Measurements from ENCODE around the gene NR1H4. TPM values are rescaled to one million over a fixed set of nuclear protein-coding genes. Genes with fewer than 3 reads are reported as not detected.

Gene NR1H4
- total and polyA plus RNA-seq, 2 donors (not counting 1 experiment from before 2014, with no cell fraction given) = not detected

GRCh38 chr12:100476013-100476751 is 2.5 kb downstream of the NR1H4 start:
- intact Hi-C loops (cut with micrococcal nuclease) = no loop called here
- no peak overlapping the region for H3K4me3 Mint-ChIP-seq
- CTCF ChIA-PET = no interaction called here
- TF ChIP-seq CTCF (IDR thresholded peaks at IDR 0.05) = no peak
- TF ChIP-seq EZH2 (IDR thresholded peaks at IDR 0.05; ENCODE audit: borderline replicate concordance, insufficient read depth, low read depth, low read length, poor library complexity, severe bottlenecking) = no peak
- DNase-seq = no peak
- no peak overlapping the region for H3K27ac ChIP-seq (ENCODE audit: low read length in 2 of 2)
- no peak overlapping the region for H3K4me3 ChIP-seq (ENCODE audit: control extremely low read depth in 1 of 5, extremely low read depth in 1 of 5, insufficient read depth in 1 of 5, low read depth in 2 of 5, low read length in 4 of 5)
- ATAC-seq (ENCODE audit: low read depth) = no peak
- no peaks in the 10 kb centered on the region for H3K36me3 ChIP-seq (replicated peaks in 1 of 2; ENCODE audit: control extremely low read depth in 1 of 2, control insufficient read depth in 1 of 2, extremely low read depth in 1 of 2, insufficient read depth in 2 of 2, low read length in 1 of 2)
- H3K9me3 Mint-ChIP-seq (ENCODE audit: insufficient read depth) = no peaks in the 10 kb centered on the region
- H2AFZ ChIP-seq (ENCODE audit: insufficient read depth, low read depth, low read length, poor library complexity, severe bottlenecking) = no peak overlapping the region
- H3K27ac Mint-ChIP-seq = no peak overlapping the region
- POLR2A ChIA-PET = no interaction called here
- H3K9ac ChIP-seq (ENCODE audit: low read length) = no peak overlapping the region
- H3K27me3 ChIP-seq (replicated peaks in 1 of 4; ENCODE audit: control extremely low read depth in 1 of 4, control insufficient read depth in 3 of 4, insufficient read depth in 4 of 4, low read length in 3 of 4) = no peaks in the 10 kb centered on the region
- 69% methylated on average over 11 of the region's 14 CpGs for WGBS (ENCODE audit: insufficient coverage)
- no peaks in the 10 kb centered on the region for H3K9me3 ChIP-seq (ENCODE audit: control extremely low read depth in 1 of 3, control insufficient read depth in 2 of 3, insufficient read depth in 1 of 3, low read length in 2 of 3)
- no peaks in the 10 kb centered on the region for H3K27me3 Mint-ChIP-seq
- H3K4me2 ChIP-seq (replicated peaks; ENCODE audit: low read depth, low read length, poor library complexity, severe bottlenecking) = no peak overlapping the region
- no peaks in the 10 kb centered on the region for H4K20me1 ChIP-seq (ENCODE audit: control insufficient read depth, insufficient read depth, low read length, poor library complexity, severe bottlenecking)
- H3K4me1 Mint-ChIP-seq = no peaks in the 10 kb centered on the region
- no peaks in the 10 kb centered on the region for H3K79me2 ChIP-seq (ENCODE audit: control insufficient read depth, insufficient read depth, low read length)
- no peaks in the 10 kb centered on the region for H3K4me1 ChIP-seq (ENCODE audit: control insufficient read depth in 2 of 2, insufficient read depth in 2 of 2, low read length in 2 of 2)

GRCh38 chr12:100481021-100481420 is 7.4 kb downstream of the NR1H4 start:
- H3K9ac ChIP-seq (ENCODE audit: low read length) = no peak overlapping the region
- Mint-ChIP-seq H3K27me3 (no peaks in the 10 kb centered on the region), H3K4me1 (no peaks in the 10 kb centered on the region), H3K4me3 (no peak overlapping the region), H3K27ac (no peak overlapping the region), H3K9me3 (ENCODE audit: insufficient read depth) (no peaks in the 10 kb centered on the region)
- no peak for ATAC-seq (ENCODE audit: low read depth)
- H3K4me2 ChIP-seq (replicated peaks; ENCODE audit: low read depth, low read length, poor library complexity, severe bottlenecking) = no peak overlapping the region
- H3K27me3 ChIP-seq (replicated peaks in 1 of 4; ENCODE audit: control extremely low read depth in 1 of 4, control insufficient read depth in 3 of 4, insufficient read depth in 4 of 4, low read length in 3 of 4) = no peaks in the 10 kb centered on the region
- no CpG with 5 or more reads among the region's 5 CpGs for WGBS (ENCODE audit: insufficient coverage)
- no peak for DNase-seq
- POLR2A ChIA-PET = no interaction called here
- no peaks in the 10 kb centered on the region for H3K9me3 ChIP-seq (ENCODE audit: control extremely low read depth in 1 of 3, control insufficient read depth in 2 of 3, insufficient read depth in 1 of 3, low read length in 2 of 3)
- no peak overlapping the region for H3K27ac ChIP-seq (ENCODE audit: low read length in 2 of 2)
- H3K79me2 ChIP-seq (ENCODE audit: control insufficient read depth, insufficient read depth, low read length) = no peaks in the 10 kb centered on the region
- CTCF ChIA-PET = no interaction called here
- no peaks in the 10 kb centered on the region for H3K36me3 ChIP-seq (replicated peaks in 1 of 2; ENCODE audit: control extremely low read depth in 1 of 2, control insufficient read depth in 1 of 2, extremely low read depth in 1 of 2, insufficient read depth in 2 of 2, low read length in 1 of 2)
- intact Hi-C loops (cut with micrococcal nuclease) = no loop called here
- no peaks in the 10 kb centered on the region for H3K4me1 ChIP-seq (ENCODE audit: control insufficient read depth in 2 of 2, insufficient read depth in 2 of 2, low read length in 2 of 2)
- no peaks in the 10 kb centered on the region for H4K20me1 ChIP-seq (ENCODE audit: control insufficient read depth, insufficient read depth, low read length, poor library complexity, severe bottlenecking)
- H3K4me3 ChIP-seq (ENCODE audit: control extremely low read depth in 1 of 5, extremely low read depth in 1 of 5, insufficient read depth in 1 of 5, low read depth in 2 of 5, low read length in 4 of 5) = no peak overlapping the region
- TF ChIP-seq CTCF (IDR thresholded peaks at IDR 0.05) = no peak
- no peak for TF ChIP-seq EZH2 (IDR thresholded peaks at IDR 0.05; ENCODE audit: borderline replicate concordance, insufficient read depth, low read depth, low read length, poor library complexity, severe bottlenecking)
- H2AFZ ChIP-seq (ENCODE audit: insufficient read depth, low read depth, low read length, poor library complexity, severe bottlenecking) = no peak overlapping the region
